Right lobe of liver (tissue), 4 donors: ENCODE data around the gene HOXA2.

Experiments used
- CTCF ChIP-seq, 4 donors: fragments of 200-600 bp in 3 of 4; fragments of 450-650 bp in 1 of 4; IDR thresholded peaks; one replicate each; pipeline versions ENCODE4 v1.5.1 to v1.8.0; 2016 to 2022; ENCODE audit warnings: antibody characterized with exemption in 4 of 4, mild to moderate bottlenecking in 2 of 4
- POLR2A ChIP-seq: fragments of 450-650 bp; IDR thresholded peaks from one replicate; pipeline ENCODE4 v1.6.1; 2017; ENCODE audit warnings: antibody characterized with exemption, mild to moderate bottlenecking
- donor health status: DM: no; HTN: no; CAD: no.
- donor health status: DM: no; HTN: no; CAD: no.
- donor health status: DM: no; HTN: yes; CAD: no.

GRCh38 chr7:27097686-27098577 lies 4.6 kb downstream of the HOXA2 start:
- no peak for TF ChIP-seq CTCF (IDR thresholded peaks at IDR 0.05)
- no peak for TF ChIP-seq POLR2A
